ENCODE data around the gene FAM3A. TPM values are rescaled to one million over a fixed set of nuclear protein-coding genes. Genes with fewer than 3 reads are reported as not detected.
A peak's percentile ranks its signal among the peaks of the same experiment; 100 is the strongest.
"Not testable (repeated sequence)": the region's sequence is repeated elsewhere in the genome, so short reads cannot be mapped to it uniquely, and the experiment has no call there.

FAM3A gene
- total and polyA plus RNA-seq, 3 donors from 2014 or later: 24.0 to 41.1 (median 24.7) TPM

DNA sequence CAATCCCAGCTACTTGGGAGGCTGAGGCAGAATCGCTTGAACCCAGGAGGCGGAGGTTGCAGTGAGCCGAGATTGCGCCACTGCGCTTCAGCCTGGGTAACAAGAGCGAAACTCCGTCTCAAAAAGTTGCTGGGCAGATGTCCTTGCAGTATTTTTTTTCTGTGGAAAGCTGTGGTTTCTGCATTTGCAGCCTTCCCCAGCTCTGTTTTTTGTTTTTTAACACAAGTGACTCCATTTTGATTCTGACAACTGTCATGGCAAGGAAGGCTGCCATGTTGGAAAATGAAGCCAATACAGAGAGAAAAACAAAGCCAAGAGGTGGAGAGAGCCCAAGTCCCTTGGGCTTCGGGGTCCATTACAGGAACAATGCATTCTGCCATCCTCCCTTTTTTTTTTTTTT lies 13.9 kb downstream of the FAM3A start:
- H3K9me3 ChIP-seq: no peaks in the 10 kb centered on the region
- no peak for TF ChIP-seq POLR2A (IDR thresholded peaks at IDR 0.05)
- no peaks in the 10 kb centered on the region for H3K27me3 ChIP-seq

DNA sequence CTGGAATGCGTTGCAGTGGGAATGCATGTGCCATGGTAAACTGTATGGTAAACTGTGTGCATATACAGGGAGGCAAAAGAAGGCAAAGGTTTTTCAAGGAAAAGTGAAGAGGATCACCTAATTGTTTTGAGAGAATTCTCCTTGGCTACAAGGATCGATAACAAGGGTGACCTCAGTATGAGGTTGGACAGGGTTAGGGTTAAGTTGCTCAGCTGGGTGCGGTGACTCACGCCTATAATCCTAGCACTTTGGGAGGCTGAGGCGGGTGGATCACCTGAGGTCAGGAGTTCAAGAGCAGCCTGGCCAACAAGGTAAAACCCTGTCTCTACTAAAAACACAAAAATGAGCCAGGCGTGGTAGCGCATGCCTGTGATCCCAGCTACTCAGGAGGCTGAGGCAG lies 14.6 kb downstream of the FAM3A start:
- intact Hi-C loops (cut with DNase I; ENCODE audit: low total_unique reads); H3K36me3 ChIP-seq (ENCODE audit: low read depth, missing control alignments); H3K27me3 ChIP-seq; H3K4me3 ChIP-seq; DNase-seq; H3K9me3 ChIP-seq; H3K4me1 ChIP-seq; H3K27ac ChIP-seq: not testable (repeated sequence)
- WGBS, 2 donors: 91 to 92% methylated on average over 5 to 7 of the region's 7 CpGs

More for the DNA sequence above, 13.9 kb downstream of the FAM3A start:
- H3K27ac ChIP-seq: no peak overlapping the region
- intact Hi-C loops (cut with DNase I; ENCODE audit: low total_unique reads): no loop called here
- H3K36me3 ChIP-seq (ENCODE audit: low read depth, missing control alignments): no peaks in the 10 kb centered on the region
- no peak for DNase-seq
- 85 to 94% methylated on average over 8 of the region's 8 CpGs for WGBS, 2 donors
- H3K4me1 ChIP-seq: no peaks in the 10 kb centered on the region
- H3K4me3 ChIP-seq: no peak overlapping the region

DNA sequence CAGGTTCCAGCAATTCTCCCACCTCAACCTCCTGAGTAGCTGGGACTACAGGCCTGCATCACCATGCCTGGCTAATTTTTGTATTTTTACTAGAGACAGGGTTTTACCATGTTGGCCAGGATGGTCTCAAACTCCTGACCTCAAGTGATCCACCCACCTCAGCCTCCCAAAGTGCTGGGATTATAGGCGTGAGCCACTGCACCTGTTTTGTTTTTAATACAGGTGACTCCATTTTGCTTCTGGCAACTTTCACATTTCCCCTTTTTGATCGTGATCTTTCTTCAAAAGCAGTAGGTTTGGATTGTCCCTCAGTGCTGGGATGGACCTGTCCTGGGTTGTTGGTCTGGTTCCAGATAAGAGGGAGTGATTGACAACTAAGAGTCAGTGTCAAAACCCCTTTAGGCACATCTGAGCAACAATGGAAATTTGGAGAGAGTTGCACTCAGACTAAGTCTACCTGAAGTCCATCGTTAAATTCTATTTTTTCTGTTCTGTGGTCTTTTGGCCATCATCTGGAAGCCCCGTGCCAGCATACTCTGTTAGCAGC lies 19.4 kb downstream of the FAM3A start:
- H3K27ac ChIP-seq; DNase-seq; H3K27me3 ChIP-seq; intact Hi-C loops (cut with DNase I; ENCODE audit: low total_unique reads); H3K9me3 ChIP-seq; H3K4me3 ChIP-seq; H3K36me3 ChIP-seq (ENCODE audit: low read depth, missing control alignments); H3K4me1 ChIP-seq: not testable (repeated sequence)
- WGBS, 2 donors: 72 to 74% methylated on average over 4 of the region's 4 CpGs

DNA sequence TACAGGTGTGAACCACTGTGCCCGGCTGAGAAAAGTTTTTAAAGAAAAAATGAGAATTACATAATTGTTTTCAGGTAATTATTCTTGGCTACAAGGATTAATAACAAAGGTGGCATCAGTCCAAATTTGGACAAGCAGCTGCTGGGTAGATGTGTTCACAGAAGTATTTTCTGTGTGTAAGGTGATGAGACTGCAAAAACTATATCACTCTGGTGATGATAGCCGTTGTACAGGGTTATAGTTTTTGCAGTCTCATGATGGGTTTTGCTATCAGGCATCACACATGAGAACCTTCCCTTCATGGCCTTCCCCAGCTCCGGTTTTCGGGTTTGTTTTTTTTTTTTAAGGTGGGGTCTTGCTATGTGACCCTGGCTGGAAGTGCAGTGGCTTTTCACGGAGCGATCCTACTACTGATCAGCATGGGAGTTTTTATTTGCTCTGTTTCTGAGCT lies 20.5 kb downstream of the FAM3A start:
- intact Hi-C loops (cut with DNase I; ENCODE audit: low total_unique reads): no loop called here
- DNase-seq: no peak
- H3K36me3 ChIP-seq (ENCODE audit: low read depth, missing control alignments): no peaks in the 10 kb centered on the region
- H3K4me1 ChIP-seq: no peaks in the 10 kb centered on the region
- no peaks in the 10 kb centered on the region for H3K9me3 ChIP-seq
- no peaks in the 10 kb centered on the region for H3K27me3 ChIP-seq
- TF ChIP-seq, protein P1, sequence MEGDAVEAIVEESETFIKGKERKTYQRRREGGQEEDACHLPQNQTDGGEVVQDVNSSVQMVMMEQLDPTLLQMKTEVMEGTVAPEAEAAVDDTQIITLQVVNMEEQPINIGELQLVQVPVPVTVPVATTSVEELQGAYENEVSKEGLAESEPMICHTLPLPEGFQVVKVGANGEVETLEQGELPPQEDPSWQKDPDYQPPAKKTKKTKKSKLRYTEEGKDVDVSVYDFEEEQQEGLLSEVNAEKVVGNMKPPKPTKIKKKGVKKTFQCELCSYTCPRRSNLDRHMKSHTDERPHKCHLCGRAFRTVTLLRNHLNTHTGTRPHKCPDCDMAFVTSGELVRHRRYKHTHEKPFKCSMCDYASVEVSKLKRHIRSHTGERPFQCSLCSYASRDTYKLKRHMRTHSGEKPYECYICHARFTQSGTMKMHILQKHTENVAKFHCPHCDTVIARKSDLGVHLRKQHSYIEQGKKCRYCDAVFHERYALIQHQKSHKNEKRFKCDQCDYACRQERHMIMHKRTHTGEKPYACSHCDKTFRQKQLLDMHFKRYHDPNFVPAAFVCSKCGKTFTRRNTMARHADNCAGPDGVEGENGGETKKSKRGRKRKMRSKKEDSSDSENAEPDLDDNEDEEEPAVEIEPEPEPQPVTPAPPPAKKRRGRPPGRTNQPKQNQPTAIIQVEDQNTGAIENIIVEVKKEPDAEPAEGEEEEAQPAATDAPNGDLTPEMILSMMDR (IDR thresholded peaks at IDR 0.05): no peak
- TF ChIP-seq POLR2A (IDR thresholded peaks at IDR 0.05): no peak
- H3K4me3 ChIP-seq: no peak overlapping the region
- H3K27ac ChIP-seq: no peak overlapping the region
- WGBS, 2 donors: 71 to 77% methylated on average over 5 to 6 of the region's 6 CpGs

DNA sequence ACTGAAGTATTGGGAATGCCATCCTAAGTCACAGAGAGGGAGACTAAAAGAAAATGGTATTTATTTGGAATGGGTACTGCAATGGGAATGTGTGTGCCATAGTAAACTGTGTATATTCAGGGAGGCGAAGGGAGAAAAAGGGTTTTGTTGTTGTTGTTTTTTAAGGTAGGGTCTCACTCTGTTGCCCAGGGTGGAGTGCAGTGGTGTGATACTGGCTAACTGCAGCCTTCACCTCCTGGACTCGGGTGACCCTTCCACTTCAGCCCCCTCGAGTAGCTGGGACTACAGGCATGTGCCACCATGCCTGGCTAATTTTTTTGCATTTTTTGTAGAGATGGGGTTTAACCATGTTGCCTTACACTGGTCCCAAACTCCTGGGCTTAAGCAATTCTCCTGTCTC lies 21.3 kb downstream of the FAM3A start:
- intact Hi-C loops (cut with DNase I; ENCODE audit: low total_unique reads): no loop called here
- WGBS, 2 donors: 83 to 92% methylated on average over 3 of the region's 3 CpGs

DNA sequence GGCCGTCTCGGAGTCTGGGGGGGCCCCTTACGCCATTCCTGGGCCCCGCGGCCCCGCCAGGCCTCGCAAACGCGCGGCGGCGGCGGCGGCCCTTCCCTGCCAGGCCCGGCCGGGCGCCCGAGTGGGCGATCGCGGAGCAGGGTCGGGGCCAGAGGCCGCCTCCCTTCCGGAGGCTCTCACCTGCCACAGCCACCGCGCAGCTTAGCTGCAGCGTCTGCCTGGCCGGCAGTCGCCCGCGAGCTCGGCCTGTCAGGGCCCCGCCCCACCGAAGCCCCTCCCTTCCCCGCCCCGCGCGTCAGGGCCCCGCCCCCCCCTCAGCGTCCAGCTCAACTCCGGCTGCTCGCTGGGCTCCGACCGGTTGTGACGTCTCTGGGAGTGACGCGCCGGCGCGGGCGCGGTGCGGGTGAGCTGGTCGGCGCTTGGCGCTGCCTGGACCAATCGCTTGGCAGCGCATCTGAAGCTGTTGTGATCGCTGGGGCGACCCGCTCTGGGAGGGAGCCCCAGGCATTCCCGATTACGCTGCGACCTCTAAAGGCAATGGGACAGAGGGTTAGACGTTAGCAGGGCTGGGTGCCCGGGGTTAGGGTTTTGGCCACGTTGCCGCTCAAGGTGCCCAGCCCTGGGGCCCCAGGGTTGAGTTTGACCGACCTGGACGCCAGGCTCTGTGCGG lies 25.5 kb downstream of the FAM3A start, which contains the start of gene SLC10A3:
TSS of gene SLC10A3 (minus strand) at position 216 of the 670 bp plus-strand sequence. CDS start 1,689 bp downstream, outside the sequence.
- peak within 1 kb of the TSS; percentile 58 to 61 for H3K4me3 ChIP-seq
- peak; percentile 46 for TF ChIP-seq POLR2A (IDR thresholded peaks at IDR 0.05)
- TF ChIP-seq, protein P1 (IDR thresholded peaks at IDR 0.05): no peak
- H3K27ac ChIP-seq: peak within 1 kb of the TSS; percentile 74 to 86
- 0 to 3% methylated on average over 7 to 16 of the region's 71 CpGs for WGBS, 2 donors
- no peaks in the 10 kb centered on the region for H3K27me3 ChIP-seq
- intact Hi-C loops (cut with DNase I; ENCODE audit: low total_unique reads): no loop called here
- H3K9me3 ChIP-seq: no peaks in the 10 kb centered on the region
- DNase-seq: peak; percentile 92
- no peaks in the 10 kb centered on the region for H3K36me3 ChIP-seq (ENCODE audit: low read depth, missing control alignments)
- peaks cover 7% of the 10 kb centered on the region for H3K4me1 ChIP-seq

More for the DNA sequence above, 21.3 kb downstream of the FAM3A start:
- Histone ChIP-seq H3K36me3 (ENCODE audit: low read depth, missing control alignments) (no peaks in the 10 kb centered on the region), H3K4me3 (no peak overlapping the region), H3K27ac (no peak overlapping the region), H3K4me1 (peaks cover under 1% of the 10 kb centered on the region), H3K27me3 (no peaks in the 10 kb centered on the region), H3K9me3 (no peaks in the 10 kb centered on the region)
- DNase-seq: no peak
- TF ChIP-seq, protein P1 (IDR thresholded peaks at IDR 0.05): no peak
- no peak for TF ChIP-seq POLR2A (IDR thresholded peaks at IDR 0.05)

Data from testis (tissue), 3 donors.